Hepatocyte (in vitro differentiated cells): ENCODE data around the gene VGLL4. TPM values are rescaled to one million over a fixed set of nuclear protein-coding genes. Genes with fewer than 3 reads are reported as not detected.

Experiments
- DNase-seq: peaks from one replicate; pipeline ENCODE4 v3.0.0-alpha.2; 2016; ENCODE audit warnings: low spot score
- H2AFZ ChIP-seq: fragments of 200-600 bp; sonication (generic); 2 replicates; pipeline ENCODE4 v1.6.0; 2016; ENCODE audit warnings: antibody characterized with exemption, mild to moderate bottlenecking
- H3K27ac ChIP-seq: fragments of 200-600 bp; sonication (generic); 2 replicates; pipeline ENCODE4 v1.5.1; 2016; ENCODE audit warnings: mild to moderate bottlenecking
- H3K27me3 ChIP-seq: fragments of 200-600 bp; sonication (generic); 2 replicates; pipeline ENCODE4 v1.6.1; 2016
- H3K36me3 ChIP-seq: fragments of 200-600 bp; sonication (generic); replicated peaks from 2 replicates; pipeline ENCODE4 v1.5.1; 2016; ENCODE audit warnings: low read depth; ENCODE audit not compliant: insufficient read depth
- H3K4me1 ChIP-seq: fragments of 200-600 bp; sonication (generic); 2 replicates; pipeline ENCODE4 v1.5.1; 2016; ENCODE audit warnings: mild to moderate bottlenecking, moderate library complexity; ENCODE audit not compliant: insufficient read depth
- H3K4me2 ChIP-seq: fragments of 200-600 bp; sonication (generic); 2 replicates; pipeline ENCODE4 v1.6.0; 2016
- H3K4me3 ChIP-seq: fragments of 200-600 bp; sonication (generic); 2 replicates; pipeline ENCODE4 v1.5.1; 2016; ENCODE audit warnings: mild to moderate bottlenecking
- H3K79me2 ChIP-seq: fragments of 200-600 bp; sonication (generic); 2 replicates; pipeline ENCODE4 v1.6.0; 2017; ENCODE audit warnings: mild to moderate bottlenecking
- H3K9me2 ChIP-seq: fragments of 200-600 bp; sonication (generic); replicated peaks from 2 replicates; pipeline ENCODE4 v1.6.0; 2017; ENCODE audit warnings: mild to moderate bottlenecking; ENCODE audit not compliant: insufficient read depth
- H3K9me3 ChIP-seq: fragments of 200-600 bp; sonication (generic); 2 replicates; pipeline ENCODE4 v1.5.1; 2016; ENCODE audit warnings: low read depth, mild to moderate bottlenecking
- H4K20me1 ChIP-seq: fragments of 200-600 bp; sonication (generic); 2 replicates; pipeline ENCODE4 v1.6.0; 2016; ENCODE audit warnings: mild to moderate bottlenecking; ENCODE audit not compliant: insufficient read depth, poor library complexity, severe bottlenecking
- EZH2 ChIP-seq: fragments of 200-600 bp; sonication (generic); IDR thresholded peaks from 2 replicates; pipeline ENCODE4 v1.6.1; 2016; ENCODE audit warnings: antibody characterized with exemption, mild to moderate bottlenecking, borderline replicate concordance
- EZH2phosphoT487 ChIP-seq: fragments of 200-600 bp; sonication (generic); IDR thresholded peaks from one replicate; pipeline ENCODE4 v1.6.1; 2018; ENCODE audit warnings: antibody characterized with exemption, mild to moderate bottlenecking, low read depth, moderate library complexity; ENCODE audit not compliant: unreplicated experiment, severe bottlenecking
- WGBS: methylation state at CpG from one replicate; pipeline ENCODE4 v1.1.6; 2016; ENCODE audit warnings: low lambda C conversion rate; ENCODE audit errors: missing lambda C conversion rate; 5-methylcytosine and 5-hydroxymethylcytosine counted together
- polyA plus RNA-seq: library from polyadenylated mRNA; unstranded; fragments of >200 nt; fragmentation: Nextera tagmentation; extraction: Ambion mirVana; gene quantifications from 2 replicates; pipeline ENCODE4 v1.2.1, GENCODE V29; 2016
- total RNA-seq: library from RNA; depleted of rRNA; stranded (reverse); fragments of >200 nt; gene quantifications from 2 replicates; pipeline ENCODE4 v1.2.3, GENCODE V29; 2014
- TF ChIP-seq, protein P1 (sequence below): fragments of 200-600 bp; sonication (generic); IDR thresholded peaks from 2 replicates; pipeline ENCODE4 v1.5.1; 2016; ENCODE audit warnings: antibody characterized with exemption, mild to moderate bottlenecking; ENCODE audit not compliant: poor library complexity

The VGLL4 gene
- total and polyA plus RNA-seq, 2 experiments from 2014 or later, result 57.9 to 109 TPM

DNA sequence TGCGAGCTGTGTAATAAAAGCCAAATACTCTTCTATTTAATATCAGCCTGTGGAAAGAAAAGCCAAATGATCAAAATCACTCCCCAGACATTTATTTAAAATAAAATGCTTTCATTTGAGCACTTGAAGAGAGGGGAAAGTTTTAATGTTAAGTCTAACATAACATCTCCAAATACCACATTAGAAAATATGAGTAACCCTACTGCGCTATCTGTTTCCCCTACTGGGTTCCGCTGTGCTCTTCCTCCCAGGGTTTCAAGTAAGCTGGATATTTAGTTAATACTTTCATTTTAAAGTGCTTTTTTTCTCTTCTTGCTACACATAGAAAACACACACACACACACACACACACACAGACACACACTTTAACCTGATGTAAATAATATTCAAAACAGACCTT, 6.7 kb upstream of the VGLL4 start:
- TF ChIP-seq, protein P1, sequence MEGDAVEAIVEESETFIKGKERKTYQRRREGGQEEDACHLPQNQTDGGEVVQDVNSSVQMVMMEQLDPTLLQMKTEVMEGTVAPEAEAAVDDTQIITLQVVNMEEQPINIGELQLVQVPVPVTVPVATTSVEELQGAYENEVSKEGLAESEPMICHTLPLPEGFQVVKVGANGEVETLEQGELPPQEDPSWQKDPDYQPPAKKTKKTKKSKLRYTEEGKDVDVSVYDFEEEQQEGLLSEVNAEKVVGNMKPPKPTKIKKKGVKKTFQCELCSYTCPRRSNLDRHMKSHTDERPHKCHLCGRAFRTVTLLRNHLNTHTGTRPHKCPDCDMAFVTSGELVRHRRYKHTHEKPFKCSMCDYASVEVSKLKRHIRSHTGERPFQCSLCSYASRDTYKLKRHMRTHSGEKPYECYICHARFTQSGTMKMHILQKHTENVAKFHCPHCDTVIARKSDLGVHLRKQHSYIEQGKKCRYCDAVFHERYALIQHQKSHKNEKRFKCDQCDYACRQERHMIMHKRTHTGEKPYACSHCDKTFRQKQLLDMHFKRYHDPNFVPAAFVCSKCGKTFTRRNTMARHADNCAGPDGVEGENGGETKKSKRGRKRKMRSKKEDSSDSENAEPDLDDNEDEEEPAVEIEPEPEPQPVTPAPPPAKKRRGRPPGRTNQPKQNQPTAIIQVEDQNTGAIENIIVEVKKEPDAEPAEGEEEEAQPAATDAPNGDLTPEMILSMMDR, result no peak
- no peak for TF ChIP-seq EZH2
- no peak for TF ChIP-seq EZH2phosphoT487
- WGBS, result 96% methylated on average over 3 of the region's 3 CpGs
- no peak overlapping the region for H2AFZ ChIP-seq
- H3K4me2 ChIP-seq, result no peak overlapping the region
- H3K9me2 ChIP-seq, result no peaks in the 10 kb centered on the region
- H3K4me3 ChIP-seq, result no peak overlapping the region
- H3K79me2 ChIP-seq, result peaks cover 66% of the 10 kb centered on the region
- DNase-seq, result no peak
- H3K9me3 ChIP-seq, result no peaks in the 10 kb centered on the region
- H3K27me3 ChIP-seq, result no peaks in the 10 kb centered on the region
- no peaks in the 10 kb centered on the region for H3K4me1 ChIP-seq
- H3K36me3 ChIP-seq, result no peaks in the 10 kb centered on the region
- H4K20me1 ChIP-seq, result no peaks in the 10 kb centered on the region
- no peak overlapping the region for H3K27ac ChIP-seq

- H4K20me1 ChIP-seq, result no peaks in the 10 kb centered on the region
- TF ChIP-seq EZH2, result no peak
- TF ChIP-seq, protein P1, result no peak
- no peak for TF ChIP-seq EZH2phosphoT487
- H3K4me3 ChIP-seq, result no peak overlapping the region
- no peak overlapping the region for H2AFZ ChIP-seq
- H3K9me3 ChIP-seq, result no peaks in the 10 kb centered on the region
- no peaks in the 10 kb centered on the region for H3K27me3 ChIP-seq
- peaks cover 62% of the 10 kb centered on the region for H3K79me2 ChIP-seq
- H3K4me1 ChIP-seq, result peaks cover 4% of the 10 kb centered on the region
- no peak overlapping the region for H3K4me2 ChIP-seq
- H3K36me3 ChIP-seq, result no peaks in the 10 kb centered on the region
- 68% methylated on average over 1 of the region's 1 CpG for WGBS
- no peaks in the 10 kb centered on the region for H3K9me2 ChIP-seq
- no peak for DNase-seq
- no peak overlapping the region for H3K27ac ChIP-seq
Measured at GRCh38 chr3:11648735-11649134, 5.0 kb upstream of the VGLL4 start.

DNA sequence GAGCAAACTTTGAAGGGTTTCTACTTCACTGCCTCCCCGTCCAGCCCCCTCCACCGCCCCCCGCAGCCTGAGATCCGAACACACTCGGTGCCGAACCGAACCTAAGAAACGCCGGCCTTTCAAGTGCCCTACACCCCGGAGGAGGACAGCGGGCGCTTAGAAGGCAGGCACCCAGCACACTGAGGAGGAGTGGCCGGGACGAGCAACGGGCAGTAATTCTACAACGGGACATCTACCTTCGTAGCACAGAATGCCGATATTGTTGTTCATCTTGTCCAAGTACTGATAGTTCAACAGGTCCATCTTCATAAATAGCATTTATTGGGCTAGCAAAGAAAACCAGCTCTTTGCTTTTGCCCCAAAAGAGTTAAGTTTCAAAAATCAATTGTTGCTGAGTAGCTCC, 513 bp downstream of the VGLL4 start:
- peaks cover 77% of the 10 kb centered on the region for H3K79me2 ChIP-seq
- peak; percentile 57 for DNase-seq
- no peaks in the 10 kb centered on the region for H3K9me3 ChIP-seq
- H3K27me3 ChIP-seq, result no peaks in the 10 kb centered on the region
- H3K27ac ChIP-seq, result peak overlapping the region; percentile 89
- H3K9me2 ChIP-seq, result no peaks in the 10 kb centered on the region
- no peak for TF ChIP-seq EZH2phosphoT487
- TF ChIP-seq, protein P1, result no peak
- TF ChIP-seq EZH2, result no peak
- peak overlapping the region; percentile 73 for H3K4me2 ChIP-seq
- H2AFZ ChIP-seq, result peak overlapping the region; percentile 15
- no peaks in the 10 kb centered on the region for H3K36me3 ChIP-seq
- under 1% methylated on average over 18 of the region's 18 CpGs for WGBS
- peaks cover 16% of the 10 kb centered on the region for H3K4me1 ChIP-seq
- H3K4me3 ChIP-seq, result peak overlapping the region; percentile 79
- H4K20me1 ChIP-seq, result peaks cover 29% of the 10 kb centered on the region
